Measurements from ENCODE around the gene ZDHHC9.
A peak's percentile ranks its signal among the peaks of the same experiment; 100 is the strongest.
"Not testable (repeated sequence)": the region's sequence is repeated elsewhere in the genome, so short reads cannot be mapped to it uniquely, and the experiment has no call there.

Gene ZDHHC9

GRCh38 chrX:129843459-129844306 is at the start of gene ZDHHC9:
Gene ZDHHC9, minus strand, starts transcription at chrX:129843886. Its CDS starts 1,941 bp downstream, at chrX:129841945.
- DNase-seq (ENCODE audit: low read depth), result peak; percentile 86

GRCh38 chrX:129877401-129877800 is 33.7 kb upstream of the ZDHHC9 start:
- peak; percentile 10 for DNase-seq (ENCODE audit: low read depth)

- DNase-seq (ENCODE audit: low read depth), result peak; percentile 61
Measured at GRCh38 chrX:129876771-129877305, 33.2 kb upstream of the ZDHHC9 start.

- peak; percentile 74 for DNase-seq (ENCODE audit: low read depth)
Measured at GRCh38 chrX:129875669-129876068, 32.0 kb upstream of the ZDHHC9 start.

- DNase-seq (ENCODE audit: low read depth), result no peak
Measured at GRCh38 chrX:129872524-129872923, 28.8 kb upstream of the ZDHHC9 start.

GRCh38 chrX:129866321-129866720 is 22.6 kb upstream of the ZDHHC9 start:
- DNase-seq (ENCODE audit: low read depth), result not testable (repeated sequence)

- not testable (repeated sequence) for DNase-seq (ENCODE audit: low read depth)
Measured at GRCh38 chrX:129859134-129859533, 15.4 kb upstream of the ZDHHC9 start.

- DNase-seq (ENCODE audit: low read depth), result not testable (repeated sequence)
Measured at GRCh38 chrX:129851825-129852224, 8.1 kb upstream of the ZDHHC9 start.

- no peak for DNase-seq (ENCODE audit: low read depth)
Measured at GRCh38 chrX:129846716-129847115, 3.0 kb upstream of the ZDHHC9 start.

GRCh38 chrX:129845616-129846190 is 2.0 kb upstream of the ZDHHC9 start:
- DNase-seq (ENCODE audit: low read depth), result no peak

GRCh38 chrX:129843209-129843458 is 552 bp downstream of the ZDHHC9 start:
- DNase-seq (ENCODE audit: low read depth), result no peak

GRCh38 chrX:129842510-129843208 is 1.0 kb downstream of the ZDHHC9 start:
- peak; percentile 42 for DNase-seq (ENCODE audit: low read depth)

GRCh38 chrX:129840344-129840743 is 3.3 kb downstream of the ZDHHC9 start:
- no peak for DNase-seq (ENCODE audit: low read depth)

GRCh38 chrX:129836827-129837226 is 6.9 kb downstream of the ZDHHC9 start:
- no peak for DNase-seq (ENCODE audit: low read depth)

- DNase-seq (ENCODE audit: low read depth), result peak; percentile 78
Measured at GRCh38 chrX:129833153-129833990, 10.3 kb downstream of the ZDHHC9 start.

- DNase-seq (ENCODE audit: low read depth), result no peak
Measured at GRCh38 chrX:129831091-129831885, 12.4 kb downstream of the ZDHHC9 start.

GRCh38 chrX:129830494-129830893 is 13.2 kb downstream of the ZDHHC9 start:
- no peak for DNase-seq (ENCODE audit: low read depth)

- no peak for DNase-seq (ENCODE audit: low read depth)
Measured at GRCh38 chrX:129825746-129826505, 17.8 kb downstream of the ZDHHC9 start.

GRCh38 chrX:129824620-129825019 is 19.1 kb downstream of the ZDHHC9 start:
- DNase-seq (ENCODE audit: low read depth), result no peak

- DNase-seq (ENCODE audit: low read depth), result no peak
Measured at GRCh38 chrX:129823522-129823921, 20.2 kb downstream of the ZDHHC9 start.

All from iris pigment epithelial cell (primary cell).